Activated CD8-positive, alpha-beta T cell treated with anti-CD3 and anti-CD28 coated beads for 36 hours (primary cell): ENCODE results near the gene SPRYD3. TPM values are rescaled to one million over a fixed set of nuclear protein-coding genes. Genes with fewer than 3 reads are reported as not detected.

Experiments
- ATAC-seq: fragments of 200-7000 bp; cut with Tn5 transposase; one replicate; pipeline ENCODE4 v1.10.0; 2021; ENCODE audit warnings: mild to moderate bottlenecking, moderate library complexity
- CTCF ChIA-PET: fragments of 350-600 bp; sonication (Branson Sonifier 250); formaldehyde crosslinking; loops from one replicate; lab custom pipeline; 2021; ENCODE audit warnings: antibody characterized with exemption; lab: Charles Lee
- POLR2A ChIA-PET: fragments of 350-600 bp; sonication (Branson Sonifier 250); formaldehyde crosslinking; loops from one replicate; lab custom pipeline; 2021; ENCODE audit warnings: antibody characterized with exemption; lab: Charles Lee
- DNase-seq: peaks from one replicate; pipeline ENCODE4 v3.0.0-alpha.2; 2020
- H3K27ac Mint-ChIP-seq: one replicate; pipeline ENCODE4 v1.8.0; 2021; ENCODE audit warnings: mild to moderate bottlenecking, mixed read lengths
- H3K27me3 Mint-ChIP-seq: one replicate; pipeline ENCODE4 v1.8.0; 2021; ENCODE audit warnings: mixed read lengths
- H3K36me3 Mint-ChIP-seq: one replicate; pipeline ENCODE4 v1.8.0; 2021; ENCODE audit warnings: low read depth, mixed read lengths
- H3K4me1 Mint-ChIP-seq: one replicate; pipeline ENCODE4 v1.8.0; 2021; ENCODE audit warnings: low read depth, mixed read lengths
- H3K4me3 Mint-ChIP-seq: one replicate; pipeline ENCODE4 v1.8.0; 2021; ENCODE audit warnings: mild to moderate bottlenecking, moderate library complexity, mixed read lengths
- H3K9me3 Mint-ChIP-seq: one replicate; pipeline ENCODE4 v1.8.0; 2021; ENCODE audit warnings: mixed read lengths
- CTCF ChIP-seq: fragments of 200-600 bp; IDR thresholded peaks from one replicate; pipeline ENCODE4 v1.8.0; 2022; ENCODE audit warnings: antibody characterized with exemption, mild to moderate bottlenecking
- intact Hi-C: fragments of 100-400 bp; cut with micrococcal nuclease; formaldehyde crosslinking; loops from one replicate; pipeline ENCODE4 v1.10.0; 2022
- total RNA-seq, 2 experiments: library from RNA; stranded (reverse); gene quantifications; one replicate each; pipeline ENCODE4 v1.2.3, GENCODE V29; 2021

The SPRYD3 gene
- total RNA-seq, 2 experiments from 2014 or later: 24.8 to 25.0 TPM

GRCh38 chr12:53044052-53044581 lies 35.1 kb downstream of the SPRYD3 start:
- Mint-ChIP-seq H3K4me1 (peaks cover 22% of the 10 kb centered on the region), H3K27me3 (no peaks in the 10 kb centered on the region), H3K9me3 (no peaks in the 10 kb centered on the region), H3K27ac (no peak overlapping the region), H3K4me3 (no peak overlapping the region), H3K36me3 (peaks cover 19% of the 10 kb centered on the region)
- intact Hi-C loops: no loop called here
- ChIA-PET POLR2A (interaction anchor here (1.0 to 4.7 kb wide), 6 partner anchors 10 to 980 kb away, joined by 4 to 29 read pairs (median 6); no protein-coding TSS in a partner anchor), CTCF (interaction anchor here (1.1 to 4.1 kb wide), 5 partner anchors 9 to 55 kb away, joined by 3 to 25 read pairs (median 5); no protein-coding TSS in a partner anchor)
- no peak for ATAC-seq
- no peak for DNase-seq
- TF ChIP-seq CTCF: no peak

- no peak for TF ChIP-seq CTCF
- POLR2A ChIA-PET: interaction anchor here (0.8 to 4.7 kb wide), 6 partner anchors 9 to 60 kb away, joined by 3 to 29 read pairs (median 4); partner anchors contain the start of gene EIF4B
- Mint-ChIP-seq H3K4me1 (peaks cover 20% of the 10 kb centered on the region), H3K9me3 (no peaks in the 10 kb centered on the region), H3K27ac (no peak overlapping the region), H3K4me3 (no peak overlapping the region), H3K36me3 (peaks cover 29% of the 10 kb centered on the region), H3K27me3 (no peaks in the 10 kb centered on the region)
- intact Hi-C loops: no loop called here
- no peak for ATAC-seq
- no peak for DNase-seq
- CTCF ChIA-PET: interaction anchor here (1.8 to 4.1 kb wide), 2 partner anchors 10 to 11 kb away, joined by 5 to 25 read pairs; no protein-coding TSS in a partner anchor
Observed at GRCh38 chr12:53042607-53043454, 36.4 kb downstream of the SPRYD3 start.

GRCh38 chr12:53039851-53040250 lies 39.3 kb downstream of the SPRYD3 start:
- Mint-ChIP-seq H3K4me1 (peaks cover 19% of the 10 kb centered on the region), H3K27me3 (no peaks in the 10 kb centered on the region), H3K27ac (peak overlapping the region; percentile 40), H3K4me3 (no peak overlapping the region), H3K9me3 (no peaks in the 10 kb centered on the region), H3K36me3 (peaks cover 52% of the 10 kb centered on the region)
- TF ChIP-seq CTCF: no peak
- CTCF ChIA-PET: interaction anchor here (0.8 to 4.4 kb wide), 6 partner anchors 8 to 26 kb away, joined by 4 to 40 read pairs (median 8); no protein-coding TSS in a partner anchor
- DNase-seq (no peak), ATAC-seq (no peak)
- POLR2A ChIA-PET: interaction anchor here (1.3 to 5.6 kb wide), 3 partner anchors 15 to 32 kb away, joined by 3 to 65 read pairs (median 5); no protein-coding TSS in a partner anchor
- intact Hi-C loops: no loop called here

- no peak for TF ChIP-seq CTCF
- Mint-ChIP-seq H3K27ac (peak overlapping the region; percentile 64), H3K4me1 (peaks cover 29% of the 10 kb centered on the region), H3K27me3 (no peaks in the 10 kb centered on the region), H3K4me3 (no peak overlapping the region), H3K9me3 (no peaks in the 10 kb centered on the region), H3K36me3 (peaks cover 71% of the 10 kb centered on the region)
- DNase-seq: no peak
- ChIA-PET POLR2A (interaction anchor here (0.6 to 5.6 kb wide), 5 partner anchors 9 to 28 kb away, joined by 3 to 65 read pairs (median 6); no protein-coding TSS in a partner anchor), CTCF (interaction anchor here (3.9 to 4.4 kb wide), 2 partner anchors 10 to 11 kb away, joined by 15 to 40 read pairs; no protein-coding TSS in a partner anchor)
- intact Hi-C loops: no loop called here
- no peak for ATAC-seq
Observed at GRCh38 chr12:53036802-53037201, 42.4 kb downstream of the SPRYD3 start.
